HepG2 (cell line): ENCODE results near the gene AGER. TPM values are rescaled to one million over a fixed set of nuclear protein-coding genes. Genes with fewer than 3 reads are reported as not detected.
A peak's percentile ranks its signal among the peaks of the same experiment; 100 is the strongest.

ENCODE experiments used
- KLF11 ChIP-seq: IDR thresholded peaks from 2 replicates; pipeline ENCODE4 v1.6.1; 2016; ENCODE audit warnings: missing compliant biosample characterization
- MAX ChIP-seq: IDR thresholded peaks from 2 replicates; pipeline ENCODE4 v1.6.1; 2012; ENCODE audit warnings: inconsistent platforms
- MAZ ChIP-seq, 2 experiments: sonication (generic) in 1 of 2; formaldehyde crosslinking in 1 of 2; IDR thresholded peaks; 2 replicates each; pipeline versions ENCODE4 v1.5.0 to v1.6.1; 2012 to 2020; ENCODE audit warnings: low read depth in 2 of 2, mild to moderate bottlenecking in 2 of 2, borderline replicate concordance in 1 of 2, improper control_type of control experiment in 1 of 2, low read length in 1 of 2, missing genetic modification reagents in 1 of 2, moderate library complexity in 1 of 2
- NFE2L2 ChIP-seq: fragments of 150-350 bp; IDR thresholded peaks from 2 replicates; pipeline ENCODE4 v1.6.1; 2014; ENCODE audit warnings: low read length
- NFIC ChIP-seq: IDR thresholded peaks from 2 replicates; pipeline ENCODE4 v1.6.1; 2012; ENCODE audit warnings: mild to moderate bottlenecking, low read length, inconsistent platforms
- NFYB ChIP-seq: sonication (generic); formaldehyde crosslinking; IDR thresholded peaks from 2 replicates; pipeline ENCODE4 v1.4.0; 2020; ENCODE audit warnings: missing genetic modification reagents
- TP53 ChIP-seq: sonication (generic); formaldehyde crosslinking; conservative IDR thresholded peaks from 2 replicates; pipeline ENCODE4 v1.4.0; 2020; ENCODE audit warnings: missing genetic modification reagents
- U2AF2 ChIP-seq: fragments of 200-400 bp; formaldehyde crosslinking; IDR thresholded peaks from 2 replicates; pipeline ENCODE4 v1.6.1; 2017; ENCODE audit warnings: low read depth, mild to moderate bottlenecking, low read length
- ZBTB7A ChIP-seq: sonication (generic); formaldehyde crosslinking; IDR thresholded peaks from 2 replicates; pipeline ENCODE4 v1.8.0; 2022; ENCODE audit warnings: mild to moderate bottlenecking, missing genetic modification reagents
- ZNF180 ChIP-seq: sonication (generic); formaldehyde crosslinking; IDR thresholded peaks from 2 replicates; pipeline ENCODE4 v1.4.0; 2020; ENCODE audit warnings: low read depth, missing genetic modification reagents, borderline replicate concordance
- ZNF20 ChIP-seq: sonication (generic); formaldehyde crosslinking; IDR thresholded peaks from 2 replicates; pipeline ENCODE4 v1.4.0; 2020; ENCODE audit warnings: mild to moderate bottlenecking, moderate library complexity, missing genetic modification reagents
- ZNF224 ChIP-seq: sonication (generic); formaldehyde crosslinking; IDR thresholded peaks from 2 replicates; pipeline ENCODE4 v1.5.0; 2020; ENCODE audit warnings: mild to moderate bottlenecking, missing genetic modification reagents
- ZNF446 ChIP-seq: sonication (generic); formaldehyde crosslinking; IDR thresholded peaks from 2 replicates; pipeline ENCODE4 v1.5.0; 2020; ENCODE audit warnings: mild to moderate bottlenecking, missing genetic modification reagents
- ZNF496 ChIP-seq: sonication (generic); formaldehyde crosslinking; IDR thresholded peaks from 2 replicates; pipeline ENCODE4 v1.8.1; 2023; ENCODE audit warnings: mild to moderate bottlenecking, moderate library complexity, missing genetic modification reagents; ENCODE audit not compliant: insufficient replicate concordance
- ZNF737 ChIP-seq: sonication (generic); formaldehyde crosslinking; IDR thresholded peaks from 2 replicates; pipeline ENCODE4 v1.5.0; 2020; ENCODE audit warnings: missing genetic modification reagents, mild to moderate bottlenecking, borderline replicate concordance
- polyA plus RNA-seq, 8 experiments: library from polyadenylated mRNA; depleted of rRNA in 3 of 8; stranded (reverse) in 7 of 8; unstranded in 1 of 8; fragments of >200 nt; fragmentation: Illumina TruSeq in 4 of 8; extraction: Trizol in 4 of 8; gene quantifications; 2 replicates each; pipeline versions ENCODE4 v1.2.1 to v1.2.3, GENCODE V29; 2011 to 2016; ENCODE audit warnings: low read depth in 4 of 8, missing spikeins in 1 of 8, mixed read lengths in 1 of 8; ENCODE audit not compliant: insufficient read depth in 1 of 8
- total RNA-seq, 5 experiments: library from RNA; depleted of rRNA; stranded (reverse); fragments of >200 nt; fragmentation: Illumina TruSeq; extraction: Trizol; gene quantifications; 2 replicates each; pipeline ENCODE4 v1.2.3, GENCODE V29; 2016; ENCODE audit warnings: low read depth in 1 of 5
- TF ChIP-seq, protein P1 (sequence below): sonication (generic); formaldehyde crosslinking; IDR thresholded peaks from 2 replicates; pipeline ENCODE4 v1.8.0; 2022; ENCODE audit warnings: mild to moderate bottlenecking, missing genetic modification reagents, borderline replicate concordance
- TF ChIP-seq, protein P2 (sequence below): IDR thresholded peaks from 2 replicates; pipeline ENCODE4 v1.6.1; 2016
- TF ChIP-seq, protein P3 (sequence below): sonication (generic); formaldehyde crosslinking; IDR thresholded peaks from 2 replicates; pipeline ENCODE4 v1.4.0; 2020; ENCODE audit warnings: mild to moderate bottlenecking, missing genetic modification reagents, borderline replicate concordance

AGER gene
- total and polyA plus RNA-seq, 2 of the 13 experiments (the other 11 are each of a cell fraction or from before 2014, with no cell fraction given): 1.9 to 5.1 TPM

DNA sequence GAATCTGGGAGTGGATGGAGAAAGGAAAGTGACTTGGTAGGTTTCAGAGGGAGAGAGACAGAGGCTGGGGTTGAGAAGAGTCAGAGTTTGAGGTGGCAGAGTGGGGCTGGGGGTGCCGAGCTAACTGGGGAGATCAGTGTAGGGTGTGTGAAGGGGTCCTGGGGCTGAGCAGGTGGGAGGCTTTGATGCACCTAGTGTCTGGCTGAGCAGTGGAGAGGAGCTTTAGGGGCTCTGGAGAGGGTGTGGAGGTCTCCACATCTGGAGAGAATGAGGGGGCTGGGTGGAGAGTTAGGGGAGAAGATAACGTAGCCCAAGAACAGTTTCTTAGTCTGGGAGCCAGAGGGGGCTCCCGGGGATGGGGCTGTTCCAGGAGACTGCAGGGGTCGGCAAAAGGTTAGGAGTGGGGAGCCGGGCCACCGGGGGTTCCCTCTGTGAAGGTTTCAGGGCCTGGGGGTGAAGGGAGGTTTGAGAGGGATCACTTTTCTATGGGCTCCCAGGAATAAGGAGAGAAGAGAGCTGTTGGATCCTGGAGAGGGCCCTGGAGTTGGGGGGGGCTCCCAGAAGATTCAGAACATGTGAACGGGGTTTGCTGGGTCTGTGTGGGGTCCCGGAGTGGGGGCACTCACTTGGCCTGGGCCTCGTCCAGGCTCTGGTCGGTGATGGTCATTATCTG, 5.2 kb upstream of the AGER start (continued):
- TF ChIP-seq, protein P1, sequence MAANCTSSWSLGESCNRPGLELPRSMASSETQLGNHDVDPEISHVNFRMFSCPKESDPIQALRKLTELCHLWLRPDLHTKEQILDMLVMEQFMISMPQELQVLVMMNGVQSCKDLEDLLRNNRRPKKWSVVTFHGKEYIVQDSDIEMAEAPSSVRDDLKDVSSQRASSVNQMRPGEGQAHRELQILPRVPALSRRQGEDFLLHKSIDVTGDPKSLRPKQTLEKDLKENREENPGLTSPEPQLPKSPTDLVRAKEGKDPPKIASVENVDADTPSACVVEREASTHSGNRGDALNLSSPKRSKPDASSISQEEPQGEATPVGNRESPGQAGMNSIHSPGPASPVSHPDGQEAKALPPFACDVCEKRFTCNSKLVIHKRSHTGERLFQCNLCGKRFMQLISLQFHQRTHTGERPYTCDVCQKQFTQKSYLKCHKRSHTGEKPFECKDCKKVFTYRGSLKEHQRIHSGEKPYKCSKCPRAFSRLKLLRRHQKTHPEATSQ: no peak
- TF ChIP-seq MAX: 0 out of 2 replicates have a peak, but pooled peaks have one; percentile 5
- no peak for TF ChIP-seq KLF11 (CRISPR knock-in tag)
- TF ChIP-seq NFIC: no peak
- TF ChIP-seq ZNF496: no peak
- no peak for TF ChIP-seq U2AF2
- no peak for TF ChIP-seq ZNF737
- TF ChIP-seq, protein P2, sequence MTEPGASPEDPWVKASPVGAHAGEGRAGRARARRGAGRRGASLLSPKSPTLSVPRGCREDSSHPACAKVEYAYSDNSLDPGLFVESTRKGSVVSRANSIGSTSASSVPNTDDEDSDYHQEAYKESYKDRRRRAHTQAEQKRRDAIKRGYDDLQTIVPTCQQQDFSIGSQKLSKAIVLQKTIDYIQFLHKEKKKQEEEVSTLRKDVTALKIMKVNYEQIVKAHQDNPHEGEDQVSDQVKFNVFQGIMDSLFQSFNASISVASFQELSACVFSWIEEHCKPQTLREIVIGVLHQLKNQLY (CRISPR knock-in tag): no peak
- no peak for TF ChIP-seq ZBTB7A (CRISPR knock-in tag)
- TF ChIP-seq NFYB (CRISPR knock-in tag): no peak
- no peak for TF ChIP-seq MAZ (IDR thresholded peaks at IDR 0.05; ENCODE audit: borderline replicate concordance, low read depth, low read length)
- peak; percentile 55; the same call in 1 of the 2 replicates for TF ChIP-seq MAZ (CRISPR knock-in tag; IDR thresholded peaks at IDR 0.05; ENCODE audit: low read depth)
- TF ChIP-seq, protein P3, sequence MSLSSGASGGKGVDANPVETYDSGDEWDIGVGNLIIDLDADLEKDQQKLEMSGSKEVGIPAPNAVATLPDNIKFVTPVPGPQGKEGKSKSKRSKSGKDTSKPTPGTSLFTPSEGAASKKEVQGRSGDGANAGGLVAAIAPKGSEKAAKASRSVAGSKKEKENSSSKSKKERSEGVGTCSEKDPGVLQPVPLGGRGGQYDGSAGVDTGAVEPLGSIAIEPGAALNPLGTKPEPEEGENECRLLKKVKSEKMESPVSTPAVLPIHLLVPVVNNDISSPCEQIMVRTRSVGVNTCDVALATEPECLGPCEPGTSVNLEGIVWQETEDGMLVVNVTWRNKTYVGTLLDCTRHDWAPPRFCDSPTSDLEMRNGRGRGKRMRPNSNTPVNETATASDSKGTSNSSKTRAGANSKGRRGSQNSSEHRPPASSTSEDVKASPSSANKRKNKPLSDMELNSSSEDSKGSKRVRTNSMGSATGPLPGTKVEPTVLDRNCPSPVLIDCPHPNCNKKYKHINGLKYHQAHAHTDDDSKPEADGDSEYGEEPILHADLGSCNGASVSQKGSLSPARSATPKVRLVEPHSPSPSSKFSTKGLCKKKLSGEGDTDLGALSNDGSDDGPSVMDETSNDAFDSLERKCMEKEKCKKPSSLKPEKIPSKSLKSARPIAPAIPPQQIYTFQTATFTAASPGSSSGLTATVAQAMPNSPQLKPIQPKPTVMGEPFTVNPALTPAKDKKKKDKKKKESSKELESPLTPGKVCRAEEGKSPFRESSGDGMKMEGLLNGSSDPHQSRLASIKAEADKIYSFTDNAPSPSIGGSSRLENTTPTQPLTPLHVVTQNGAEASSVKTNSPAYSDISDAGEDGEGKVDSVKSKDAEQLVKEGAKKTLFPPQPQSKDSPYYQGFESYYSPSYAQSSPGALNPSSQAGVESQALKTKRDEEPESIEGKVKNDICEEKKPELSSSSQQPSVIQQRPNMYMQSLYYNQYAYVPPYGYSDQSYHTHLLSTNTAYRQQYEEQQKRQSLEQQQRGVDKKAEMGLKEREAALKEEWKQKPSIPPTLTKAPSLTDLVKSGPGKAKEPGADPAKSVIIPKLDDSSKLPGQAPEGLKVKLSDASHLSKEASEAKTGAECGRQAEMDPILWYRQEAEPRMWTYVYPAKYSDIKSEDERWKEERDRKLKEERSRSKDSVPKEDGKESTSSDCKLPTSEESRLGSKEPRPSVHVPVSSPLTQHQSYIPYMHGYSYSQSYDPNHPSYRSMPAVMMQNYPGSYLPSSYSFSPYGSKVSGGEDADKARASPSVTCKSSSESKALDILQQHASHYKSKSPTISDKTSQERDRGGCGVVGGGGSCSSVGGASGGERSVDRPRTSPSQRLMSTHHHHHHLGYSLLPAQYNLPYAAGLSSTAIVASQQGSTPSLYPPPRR: no peak
- no peak for TF ChIP-seq NFE2L2
- no peak for TF ChIP-seq ZNF446 (CRISPR knock-in tag)
- no peak for TF ChIP-seq ZNF180 (CRISPR knock-in tag)
- no peak for TF ChIP-seq ZNF20 (CRISPR knock-in tag)
- TF ChIP-seq ZNF224 (CRISPR knock-in tag): no peak
- TF ChIP-seq TP53 (CRISPR knock-in tag): no peak
